ENCODE measurements around the gene EHHADH.

EHHADH gene

DNA sequence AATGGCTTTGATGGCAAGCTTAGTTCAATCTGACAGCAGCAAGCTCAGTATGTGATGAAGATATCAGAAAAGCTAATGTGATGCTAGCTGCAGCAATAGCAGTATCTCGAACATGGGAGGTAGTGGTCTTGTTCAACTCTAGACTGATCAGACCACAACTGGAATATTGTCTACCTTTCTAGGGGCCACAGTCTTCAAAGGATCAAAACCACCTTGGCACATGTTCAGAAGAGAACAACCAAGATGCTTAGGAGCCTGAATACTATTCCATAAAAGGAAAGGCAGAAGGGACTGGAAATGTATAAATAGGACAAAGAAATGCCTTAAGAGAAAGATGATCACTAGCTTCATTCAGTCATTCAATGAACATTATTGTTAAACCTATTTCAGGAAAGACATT, 103.3 kb downstream of the EHHADH start:
- Histone ChIP-seq H3K4me3 (ENCODE audit: low read depth, low read length, poor library complexity, severe bottlenecking) (no peak overlapping the region), H3K27me3 (ENCODE audit: insufficient read depth, low read length) (peaks cover 2% of the 10 kb centered on the region; the same call in 1 of the 2 replicates)
- TF ChIP-seq, protein P1, sequence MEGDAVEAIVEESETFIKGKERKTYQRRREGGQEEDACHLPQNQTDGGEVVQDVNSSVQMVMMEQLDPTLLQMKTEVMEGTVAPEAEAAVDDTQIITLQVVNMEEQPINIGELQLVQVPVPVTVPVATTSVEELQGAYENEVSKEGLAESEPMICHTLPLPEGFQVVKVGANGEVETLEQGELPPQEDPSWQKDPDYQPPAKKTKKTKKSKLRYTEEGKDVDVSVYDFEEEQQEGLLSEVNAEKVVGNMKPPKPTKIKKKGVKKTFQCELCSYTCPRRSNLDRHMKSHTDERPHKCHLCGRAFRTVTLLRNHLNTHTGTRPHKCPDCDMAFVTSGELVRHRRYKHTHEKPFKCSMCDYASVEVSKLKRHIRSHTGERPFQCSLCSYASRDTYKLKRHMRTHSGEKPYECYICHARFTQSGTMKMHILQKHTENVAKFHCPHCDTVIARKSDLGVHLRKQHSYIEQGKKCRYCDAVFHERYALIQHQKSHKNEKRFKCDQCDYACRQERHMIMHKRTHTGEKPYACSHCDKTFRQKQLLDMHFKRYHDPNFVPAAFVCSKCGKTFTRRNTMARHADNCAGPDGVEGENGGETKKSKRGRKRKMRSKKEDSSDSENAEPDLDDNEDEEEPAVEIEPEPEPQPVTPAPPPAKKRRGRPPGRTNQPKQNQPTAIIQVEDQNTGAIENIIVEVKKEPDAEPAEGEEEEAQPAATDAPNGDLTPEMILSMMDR (IDR thresholded peaks at IDR 0.05; ENCODE audit: low read length), result no peak
- no peak for TF ChIP-seq EZH2 (IDR thresholded peaks at IDR 0.05; ENCODE audit: borderline replicate concordance, low read length)

DNA sequence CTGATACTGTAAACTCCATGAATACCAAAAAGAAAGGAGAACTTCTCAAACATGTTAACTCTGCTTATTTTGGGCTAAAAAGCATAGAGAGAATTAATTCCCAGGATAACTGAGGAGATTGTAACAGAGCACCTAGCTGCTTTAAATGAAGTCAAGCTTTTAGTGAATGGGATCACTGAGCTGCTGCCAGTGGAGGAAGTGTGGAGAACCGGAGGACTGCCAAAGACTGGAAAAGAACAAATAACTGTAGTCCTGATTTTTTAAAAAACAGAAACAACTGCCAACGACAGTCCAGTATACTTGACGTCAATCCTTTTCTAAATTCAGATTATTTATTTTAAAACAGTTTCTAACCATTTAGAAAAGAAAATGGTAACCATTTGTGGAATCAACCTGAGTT, 104.3 kb downstream of the EHHADH start:
- Histone ChIP-seq H3F3A (ENCODE audit: insufficient read depth, low read length) (no peaks in the 10 kb centered on the region), H3K27ac (ENCODE audit: low read depth, low read length, poor library complexity, severe bottlenecking) (no peak overlapping the region), H3K4me1 (ENCODE audit: insufficient read depth, low read length, severe bottlenecking) (no peaks in the 10 kb centered on the region), H3K79me2 (ENCODE audit: insufficient read depth, low read length) (no peaks in the 10 kb centered on the region), H2AFZ (ENCODE audit: low read length) (no peak overlapping the region), H3K9ac (ENCODE audit: low read length) (no peak overlapping the region), H3K9me2 (ENCODE audit: low read depth, low read length) (no peaks in the 10 kb centered on the region), H3K9me3 (ENCODE audit: low read length) (no peaks in the 10 kb centered on the region), H3K4me3 (ENCODE audit: low read depth, low read length, poor library complexity, severe bottlenecking) (no peak overlapping the region), H3K4me2 (ENCODE audit: low read length) (no peak overlapping the region), H4K20me1 (ENCODE audit: insufficient read depth, low read length) (no peaks in the 10 kb centered on the region), H3K27me3 (ENCODE audit: insufficient read depth, low read length) (peaks cover 2% of the 10 kb centered on the region; the same call in 1 of the 2 replicates), H3K36me3 (ENCODE audit: insufficient read depth, low read length) (no peaks in the 10 kb centered on the region)
- TF ChIP-seq EZH2 (IDR thresholded peaks at IDR 0.05; ENCODE audit: borderline replicate concordance, low read length), result no peak
- TF ChIP-seq, protein P1 (IDR thresholded peaks at IDR 0.05; ENCODE audit: low read length), result no peak

More for the DNA sequence above, 103.3 kb downstream of the EHHADH start:
- Histone ChIP-seq H3F3A (ENCODE audit: insufficient read depth, low read length) (no peaks in the 10 kb centered on the region), H3K36me3 (ENCODE audit: insufficient read depth, low read length) (no peaks in the 10 kb centered on the region), H3K9ac (ENCODE audit: low read length) (no peak overlapping the region), H3K27ac (ENCODE audit: low read depth, low read length, poor library complexity, severe bottlenecking) (no peak overlapping the region), H4K20me1 (ENCODE audit: insufficient read depth, low read length) (no peaks in the 10 kb centered on the region), H3K79me2 (ENCODE audit: insufficient read depth, low read length) (no peaks in the 10 kb centered on the region), H3K4me1 (ENCODE audit: insufficient read depth, low read length, severe bottlenecking) (no peaks in the 10 kb centered on the region), H3K4me2 (ENCODE audit: low read length) (no peak overlapping the region), H3K9me3 (ENCODE audit: low read length) (no peaks in the 10 kb centered on the region), H2AFZ (ENCODE audit: low read length) (no peak overlapping the region), H3K9me2 (ENCODE audit: low read depth, low read length) (no peaks in the 10 kb centered on the region)

DNA sequence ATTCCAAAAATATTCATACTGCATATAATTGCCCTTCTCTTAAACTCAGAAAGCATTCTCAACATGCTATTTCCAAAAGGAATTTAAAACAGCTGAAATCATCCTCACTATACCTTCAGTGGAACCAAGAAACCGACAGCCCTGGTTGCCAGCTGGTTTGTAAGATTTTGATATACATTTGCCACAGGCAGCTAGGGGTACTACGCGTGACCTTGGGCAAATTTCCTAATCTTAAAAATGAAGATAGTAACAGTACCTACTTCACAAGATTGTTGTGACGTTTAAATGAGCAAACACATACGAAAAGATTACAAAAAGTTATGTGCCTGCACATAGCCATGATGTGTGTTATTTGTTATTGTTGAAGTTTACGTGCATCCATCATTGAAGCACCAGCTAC, 108.3 kb downstream of the EHHADH start:
- Histone ChIP-seq H2AFZ (ENCODE audit: low read length) (no peak overlapping the region), H3K36me3 (ENCODE audit: insufficient read depth, low read length) (no peaks in the 10 kb centered on the region), H4K20me1 (ENCODE audit: insufficient read depth, low read length) (no peaks in the 10 kb centered on the region), H3K4me3 (ENCODE audit: low read depth, low read length, poor library complexity, severe bottlenecking) (no peak overlapping the region), H3K9me3 (ENCODE audit: low read length) (no peaks in the 10 kb centered on the region), H3K4me1 (ENCODE audit: insufficient read depth, low read length, severe bottlenecking) (no peaks in the 10 kb centered on the region), H3K9ac (ENCODE audit: low read length) (no peak overlapping the region), H3K4me2 (ENCODE audit: low read length) (no peak overlapping the region), H3K27ac (ENCODE audit: low read depth, low read length, poor library complexity, severe bottlenecking) (no peak overlapping the region), H3K9me2 (ENCODE audit: low read depth, low read length) (no peaks in the 10 kb centered on the region), H3K27me3 (ENCODE audit: insufficient read depth, low read length) (peaks cover under 1% of the 10 kb centered on the region; the same call in 1 of the 2 replicates), H3F3A (ENCODE audit: insufficient read depth, low read length) (no peaks in the 10 kb centered on the region), H3K79me2 (ENCODE audit: insufficient read depth, low read length) (no peaks in the 10 kb centered on the region)
- TF ChIP-seq, protein P1 (IDR thresholded peaks at IDR 0.05; ENCODE audit: low read length), result no peak
- TF ChIP-seq EZH2 (IDR thresholded peaks at IDR 0.05; ENCODE audit: borderline replicate concordance, low read length), result no peak

Data from OCI-LY1 (cell line).